ENCODE measurements around the gene OPA1. TPM values are rescaled to one million over a fixed set of nuclear protein-coding genes. Genes with fewer than 3 reads are reported as not detected.

Gene OPA1
- total and polyA plus RNA-seq, 2 of the 13 experiments (the other 11 are each of a cell fraction or from before 2014, with no cell fraction given) = 26.7 to 78.5 TPM

- BruUV-seq (replicated peaks) = no TSS peak
- H3K4me3 ChIP-seq (replicated peaks in 1 of 3; ENCODE audit: insufficient read depth in 1 of 3, low read depth in 2 of 3, low read length in 3 of 3) = no peak overlapping the region
- no peak overlapping the region for H3K27ac ChIP-seq (ENCODE audit: extremely low read length, insufficient read depth, low read length)
- DNase-seq (ENCODE audit: low spot score) (no peak), ATAC-seq (no peak), FAIRE-seq (no peak)
- H3K27me3 ChIP-seq (ENCODE audit: control insufficient read depth in 1 of 2, insufficient read depth in 2 of 2, low read length in 2 of 2) = peaks cover 0 to 3% of the 10 kb centered on the region in 2 experiments; a peak in 1 of 5 replicates
- no peaks in the 10 kb centered on the region for H3K36me3 ChIP-seq (replicated peaks in 1 of 2; ENCODE audit: control insufficient read depth in 1 of 2, insufficient read depth in 2 of 2, low read length in 2 of 2)
- no peak overlapping the region for H2AFZ ChIP-seq (ENCODE audit: low read length)
- no peaks in the 10 kb centered on the region for H3K4me1 ChIP-seq (ENCODE audit: insufficient read depth, low read length)
- H3K9me3 ChIP-seq (ENCODE audit: low read length) = no peaks in the 10 kb centered on the region
- H3K79me2 ChIP-seq (ENCODE audit: insufficient read depth, low read length) = no peaks in the 10 kb centered on the region
- no peak overlapping the region for H3K4me2 ChIP-seq (ENCODE audit: low read depth, low read length)
- ChIA-PET POLR2A (no interaction called here), CTCF (ENCODE audit: low intra/inter-chr PET ratio, low total read pairs) (no interaction called here)
- in situ Hi-C loops (cut with HindIII; ENCODE audit: extremely low pct_ligation_motif_present, low pct_unique_long_range_greater_than_20kb) (loop anchor here (5.0 to 25.0 kb wide), 5 partner anchors 112 to 1012 kb away; partner anchors contain the start of gene MB21D2), intact Hi-C loops (cut with micrococcal nuclease; ENCODE audit: unreplicated experiment) (no loop called here)
- no peaks in the 10 kb centered on the region for H4K20me1 ChIP-seq (ENCODE audit: insufficient read depth, low read length)
- no peak for TF ChIP-seq NR3C1 (CRISPR knock-in tag; IDR thresholded peaks at IDR 0.05)
- TF ChIP-seq, protein P1, sequence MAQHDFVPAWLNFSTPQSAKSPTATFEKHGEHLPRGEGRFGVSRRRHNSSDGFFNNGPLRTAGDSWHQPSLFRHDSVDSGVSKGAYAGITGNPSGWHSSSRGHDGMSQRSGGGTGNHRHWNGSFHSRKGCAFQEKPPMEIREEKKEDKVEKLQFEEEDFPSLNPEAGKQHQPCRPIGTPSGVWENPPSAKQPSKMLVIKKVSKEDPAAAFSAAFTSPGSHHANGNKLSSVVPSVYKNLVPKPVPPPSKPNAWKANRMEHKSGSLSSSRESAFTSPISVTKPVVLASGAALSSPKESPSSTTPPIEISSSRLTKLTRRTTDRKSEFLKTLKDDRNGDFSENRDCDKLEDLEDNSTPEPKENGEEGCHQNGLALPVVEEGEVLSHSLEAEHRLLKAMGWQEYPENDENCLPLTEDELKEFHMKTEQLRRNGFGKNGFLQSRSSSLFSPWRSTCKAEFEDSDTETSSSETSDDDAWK (CRISPR knock-in tag; IDR thresholded peaks at IDR 0.05) = no peak
- TF ChIP-seq IKZF1 (IDR thresholded peaks at IDR 0.05) = no peak
- no peak for TF ChIP-seq BRCA1 (CRISPR knock-in tag; IDR thresholded peaks at IDR 0.05)
- no peak for TF ChIP-seq DNMT3B (CRISPR knock-in tag; conservative IDR thresholded peaks at IDR 0.05)
- TF ChIP-seq ZNF101 (CRISPR knock-in tag; IDR thresholded peaks at IDR 0.05; ENCODE audit: borderline replicate concordance, low read depth) = no peak
- TF ChIP-seq ZFX (CRISPR knock-in tag; IDR thresholded peaks at IDR 0.05; ENCODE audit: low read depth) = no peak
- TF ChIP-seq, protein P2, sequence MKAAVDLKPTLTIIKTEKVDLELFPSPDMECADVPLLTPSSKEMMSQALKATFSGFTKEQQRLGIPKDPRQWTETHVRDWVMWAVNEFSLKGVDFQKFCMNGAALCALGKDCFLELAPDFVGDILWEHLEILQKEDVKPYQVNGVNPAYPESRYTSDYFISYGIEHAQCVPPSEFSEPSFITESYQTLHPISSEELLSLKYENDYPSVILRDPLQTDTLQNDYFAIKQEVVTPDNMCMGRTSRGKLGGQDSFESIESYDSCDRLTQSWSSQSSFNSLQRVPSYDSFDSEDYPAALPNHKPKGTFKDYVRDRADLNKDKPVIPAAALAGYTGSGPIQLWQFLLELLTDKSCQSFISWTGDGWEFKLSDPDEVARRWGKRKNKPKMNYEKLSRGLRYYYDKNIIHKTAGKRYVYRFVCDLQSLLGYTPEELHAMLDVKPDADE (CRISPR knock-in tag; IDR thresholded peaks at IDR 0.05) = no peak
- TF ChIP-seq PLRG1 (conservative IDR thresholded peaks at IDR 0.05) = no peak
- no peak for TF ChIP-seq ZKSCAN5 (CRISPR knock-in tag; IDR thresholded peaks at IDR 0.05)
- TF ChIP-seq ZMYM4 (CRISPR knock-in tag; IDR thresholded peaks at IDR 0.05) = no peak
- no peak for TF ChIP-seq USF2 (IDR thresholded peaks at IDR 0.05; ENCODE audit: low read depth, low read length)
- no peak for TF ChIP-seq USF2 (CRISPR knock-in tag; IDR thresholded peaks at IDR 0.05; ENCODE audit: borderline replicate concordance)
- H3K9ac ChIP-seq (ENCODE audit: insufficient read depth, low read depth, low read length) = no peak overlapping the region
- WGBS (ENCODE audit: low lambda C conversion rate) = 0% methylated on average over 2 of the region's 2 CpGs
These were observed 18.4 kb upstream of the OPA1 start for GRCh38 chr3:193574488-193575070.
